ENCODE data around the gene BCAR1.
"Not testable (repeated sequence)": the region's sequence is repeated elsewhere in the genome, so short reads cannot be mapped to it uniquely, and the experiment has no call there.

BCAR1 gene

DNA sequence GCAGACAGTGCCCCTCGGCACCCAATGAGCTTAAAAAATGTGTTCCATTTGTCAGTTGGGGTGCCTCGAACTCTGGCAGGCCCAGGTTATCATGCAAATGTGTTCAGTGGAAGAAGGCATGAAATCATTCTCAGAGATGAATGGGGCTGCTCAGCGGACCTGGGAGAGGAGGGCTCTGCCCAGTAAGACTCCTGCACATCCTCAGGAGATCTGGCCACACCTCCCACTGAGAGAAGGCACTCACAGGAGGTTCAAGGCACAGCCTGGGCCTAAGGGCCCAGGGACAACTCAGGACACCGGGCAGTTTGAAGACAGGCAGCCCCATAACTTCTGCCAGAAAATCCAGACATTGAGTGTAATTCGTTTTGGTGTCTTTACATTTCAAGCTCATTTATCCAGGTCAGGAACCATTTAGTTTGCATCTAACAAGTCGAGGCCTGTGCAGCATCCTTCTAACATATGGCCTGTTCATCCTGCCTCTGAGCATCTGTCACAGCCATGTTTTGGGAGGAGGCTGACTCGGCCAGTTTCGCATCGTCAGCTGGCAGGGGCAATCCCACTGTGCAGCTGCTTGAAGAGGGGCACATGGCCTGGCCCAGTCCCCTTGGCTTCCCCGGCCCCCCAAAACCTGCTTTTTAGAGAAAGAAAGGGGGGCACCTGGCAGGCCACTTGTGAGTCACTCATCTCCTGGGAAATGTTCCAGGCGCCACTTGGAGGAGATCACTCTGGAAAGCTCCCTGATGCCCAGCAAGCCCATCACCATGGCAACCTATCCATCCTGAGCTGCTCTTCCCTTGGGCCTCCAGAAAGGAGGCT is 31.2 kb upstream of the BCAR1 start:
- Histone ChIP-seq H4K91ac (ENCODE audit: low read depth, low read length) (no peak overlapping the region), H3K9ac (ENCODE audit: low read length) (no peak overlapping the region), H3K79me2 (ENCODE audit: control insufficient read depth, insufficient read depth, low read length, poor library complexity) (no peaks in the 10 kb centered on the region), H2BK5ac (ENCODE audit: low read depth, low read length, poor library complexity) (no peak overlapping the region), H3K23ac (ENCODE audit: low read length) (no peak overlapping the region), H4K12ac (ENCODE audit: low read depth, low read length) (no peak overlapping the region), H3K4me3 (ENCODE audit: low read depth, low read length) (no peak overlapping the region), H3K79me1 (ENCODE audit: low read length) (no peaks in the 10 kb centered on the region), H3K36me3 (ENCODE audit: control insufficient read depth in 1 of 2, insufficient read depth in 2 of 2, low read length in 2 of 2) (peaks cover 0 to 1% of the 10 kb centered on the region in 2 experiments), H3K27ac (ENCODE audit: low read depth, low read length) (no peak overlapping the region), H2AFZ (ENCODE audit: insufficient read depth, low read length, poor library complexity) (no peak overlapping the region), H3K4me1 (ENCODE audit: control insufficient read depth in 1 of 2, insufficient read depth in 2 of 2, low read length in 2 of 2) (peaks cover 0 to 2% of the 10 kb centered on the region in 2 experiments), H3K14ac (ENCODE audit: low read length) (no peak overlapping the region), H2BK120ac (ENCODE audit: insufficient read depth, low read length, poor library complexity) (no peak overlapping the region), H3K4me2 (ENCODE audit: low read length) (no peak overlapping the region), H3K4ac (ENCODE audit: low read depth, low read length) (no peak overlapping the region), H2BK12ac (ENCODE audit: low read length) (no peak overlapping the region), H3K9me3 (ENCODE audit: insufficient read depth, low read depth, low read length) (no peaks in the 10 kb centered on the region), H4K8ac (ENCODE audit: low read depth, low read length) (no peak overlapping the region), H2AK5ac (ENCODE audit: low read length) (no peak overlapping the region), H3K18ac (ENCODE audit: low read length) (no peak overlapping the region), H3K27me3 (ENCODE audit: insufficient read depth, low read length) (no peaks in the 10 kb centered on the region)
- WGBS (ENCODE audit: extremely low coverage, insufficient coverage, insufficient read length), result no CpG with 5 or more reads among the region's 11 CpGs
- no peak for DNase-seq

DNA sequence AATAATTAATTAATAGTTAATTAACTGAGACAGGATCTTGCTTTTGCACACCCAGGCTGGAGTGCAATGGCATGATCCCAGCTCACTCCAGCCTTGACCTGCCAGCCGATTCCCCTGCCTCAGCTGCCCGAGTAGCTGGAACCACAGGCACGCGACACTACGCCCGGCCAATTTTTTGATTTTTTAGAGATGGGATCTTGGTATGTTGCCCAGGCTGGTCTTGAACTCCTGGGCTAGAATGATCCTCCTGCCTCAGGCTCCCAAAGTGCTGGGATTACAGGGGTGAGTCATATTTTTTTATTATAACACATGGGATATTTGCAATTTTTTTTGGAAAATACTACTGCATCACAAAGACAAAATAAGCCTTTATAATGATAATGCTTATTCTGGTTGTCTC is 30.4 kb upstream of the BCAR1 start:
- Histone ChIP-seq H3K27me3 (ENCODE audit: insufficient read depth, low read length) (no peaks in the 10 kb centered on the region), H3K36me3 (ENCODE audit: control insufficient read depth in 1 of 2, insufficient read depth in 2 of 2, low read length in 2 of 2) (peaks cover 0 to 1% of the 10 kb centered on the region in 2 experiments), H3K23ac (ENCODE audit: low read length) (no peak overlapping the region), H3K4ac (ENCODE audit: low read depth, low read length) (no peak overlapping the region), H4K12ac (ENCODE audit: low read depth, low read length) (no peak overlapping the region), H3K4me3 (ENCODE audit: low read depth, low read length) (no peak overlapping the region), H2BK12ac (ENCODE audit: low read length) (no peak overlapping the region), H3K4me2 (ENCODE audit: low read length) (no peak overlapping the region), H3K27ac (ENCODE audit: low read depth, low read length) (no peak overlapping the region), H3K4me1 (ENCODE audit: control insufficient read depth in 1 of 2, insufficient read depth in 2 of 2, low read length in 2 of 2) (peaks cover 0 to 2% of the 10 kb centered on the region in 2 experiments), H3K9ac (ENCODE audit: low read length) (no peak overlapping the region), H3K79me2 (ENCODE audit: control insufficient read depth, insufficient read depth, low read length, poor library complexity) (no peaks in the 10 kb centered on the region), H3K9me3 (ENCODE audit: insufficient read depth, low read depth, low read length) (no peaks in the 10 kb centered on the region), H2AFZ (ENCODE audit: insufficient read depth, low read length, poor library complexity) (no peak overlapping the region), H4K91ac (ENCODE audit: low read depth, low read length) (no peak overlapping the region), H3K18ac (ENCODE audit: low read length) (no peak overlapping the region), H2BK120ac (ENCODE audit: insufficient read depth, low read length, poor library complexity) (no peak overlapping the region), H2BK5ac (ENCODE audit: low read depth, low read length, poor library complexity) (no peak overlapping the region), H4K8ac (ENCODE audit: low read depth, low read length) (no peak overlapping the region), H2AK5ac (ENCODE audit: low read length) (no peak overlapping the region), H3K14ac (ENCODE audit: low read length) (no peak overlapping the region), H3K79me1 (ENCODE audit: low read length) (no peaks in the 10 kb centered on the region)
- DNase-seq, result peak in 1 of 2 donors; percentile 37
- WGBS (ENCODE audit: extremely low coverage, insufficient coverage, insufficient read length), result no CpG with 5 or more reads among the region's 6 CpGs

DNA sequence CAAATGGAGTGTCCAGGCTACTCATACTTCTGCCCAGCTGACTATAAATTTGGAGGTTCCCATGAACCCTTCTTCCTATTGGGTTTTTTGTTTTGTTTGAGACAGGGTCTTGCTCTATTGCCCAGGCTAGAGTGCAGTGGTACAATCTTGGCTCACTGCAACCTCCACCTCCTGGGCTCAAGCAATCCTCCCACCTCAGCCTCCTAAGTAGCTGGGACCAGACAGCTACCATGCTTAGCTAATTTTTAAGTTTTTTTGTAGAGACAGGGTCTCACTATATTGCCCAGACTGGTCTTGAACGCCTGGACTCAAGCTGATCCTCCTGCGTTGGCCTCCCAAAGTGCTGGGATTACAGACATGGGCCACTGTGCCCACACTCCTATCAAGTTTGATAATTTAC is 29.6 kb upstream of the BCAR1 start:
- not testable (repeated sequence) for H3K79me2 ChIP-seq (ENCODE audit: control insufficient read depth, insufficient read depth, low read length, poor library complexity); H4K8ac ChIP-seq (ENCODE audit: low read depth, low read length); H3K9me3 ChIP-seq (ENCODE audit: insufficient read depth, low read depth, low read length); DNase-seq; H3K4me3 ChIP-seq (ENCODE audit: low read depth, low read length); H2BK5ac ChIP-seq (ENCODE audit: low read depth, low read length, poor library complexity); H3K14ac ChIP-seq (ENCODE audit: low read length); H3K4me1 ChIP-seq (ENCODE audit: control insufficient read depth in 1 of 2, insufficient read depth in 2 of 2, low read length in 2 of 2); H4K12ac ChIP-seq (ENCODE audit: low read depth, low read length); H3K79me1 ChIP-seq (ENCODE audit: low read length); H3K18ac ChIP-seq (ENCODE audit: low read length); H2AK5ac ChIP-seq (ENCODE audit: low read length); H2BK120ac ChIP-seq (ENCODE audit: insufficient read depth, low read length, poor library complexity); H3K23ac ChIP-seq (ENCODE audit: low read length); H3K4ac ChIP-seq (ENCODE audit: low read depth, low read length); H4K91ac ChIP-seq (ENCODE audit: low read depth, low read length); H3K27ac ChIP-seq (ENCODE audit: low read depth, low read length); H3K9ac ChIP-seq (ENCODE audit: low read length); H3K4me2 ChIP-seq (ENCODE audit: low read length); H3K36me3 ChIP-seq (ENCODE audit: control insufficient read depth in 1 of 2, insufficient read depth in 2 of 2, low read length in 2 of 2); H2AFZ ChIP-seq (ENCODE audit: insufficient read depth, low read length, poor library complexity); H3K27me3 ChIP-seq (ENCODE audit: insufficient read depth, low read length); H2BK12ac ChIP-seq (ENCODE audit: low read length)
- WGBS (ENCODE audit: extremely low coverage, insufficient coverage, insufficient read length), result no CpG with 5 or more reads among the region's 2 CpGs

DNA sequence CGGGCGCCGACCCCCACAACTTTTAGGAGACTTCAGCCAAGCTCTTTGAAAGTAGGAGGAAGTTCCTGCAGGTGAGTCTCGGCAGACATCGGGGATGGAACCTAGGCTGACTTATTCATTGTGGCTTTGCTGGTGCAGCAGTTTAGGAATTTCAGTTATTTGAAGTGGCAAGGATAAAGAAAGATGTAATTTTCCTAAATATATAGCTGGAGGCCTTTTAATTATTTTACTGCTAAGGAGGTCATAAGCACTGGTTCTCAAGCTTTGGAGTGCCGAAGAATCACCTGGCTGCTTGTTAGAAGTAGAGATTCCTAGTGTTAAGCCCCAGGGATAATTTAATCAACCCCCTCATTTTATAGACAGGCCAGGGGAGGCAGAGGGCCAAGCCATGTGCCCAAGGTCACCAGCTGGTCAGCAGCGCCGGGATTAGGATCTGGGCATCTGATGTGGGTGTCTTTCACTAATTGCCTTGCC is 28.9 kb upstream of the BCAR1 start:
- no peaks in the 10 kb centered on the region for H3K79me1 ChIP-seq (ENCODE audit: low read length)
- H3K27ac ChIP-seq (ENCODE audit: low read depth, low read length), result no peak overlapping the region
- no peak overlapping the region for H4K8ac ChIP-seq (ENCODE audit: low read depth, low read length)
- H2AFZ ChIP-seq (ENCODE audit: insufficient read depth, low read length, poor library complexity), result no peak overlapping the region
- H3K14ac ChIP-seq (ENCODE audit: low read length), result no peak overlapping the region
- no peak overlapping the region for H4K12ac ChIP-seq (ENCODE audit: low read depth, low read length)
- H3K27me3 ChIP-seq (ENCODE audit: insufficient read depth, low read length), result no peaks in the 10 kb centered on the region
- H3K4ac ChIP-seq (ENCODE audit: low read depth, low read length), result no peak overlapping the region
- H3K4me1 ChIP-seq (ENCODE audit: control insufficient read depth in 1 of 2, insufficient read depth in 2 of 2, low read length in 2 of 2), result peaks cover 0 to 2% of the 10 kb centered on the region in 2 experiments
- no peaks in the 10 kb centered on the region for H3K9me3 ChIP-seq (ENCODE audit: insufficient read depth, low read depth, low read length)
- peak in 1 of 2 donors; percentile 24 for DNase-seq
- H2BK5ac ChIP-seq (ENCODE audit: low read depth, low read length, poor library complexity), result no peak overlapping the region
- no peak overlapping the region for H4K91ac ChIP-seq (ENCODE audit: low read depth, low read length)
- no peaks in the 10 kb centered on the region for H3K79me2 ChIP-seq (ENCODE audit: control insufficient read depth, insufficient read depth, low read length, poor library complexity)
- H3K4me3 ChIP-seq (ENCODE audit: low read depth, low read length), result no peak overlapping the region
- peaks cover 0 to 1% of the 10 kb centered on the region in 2 experiments for H3K36me3 ChIP-seq (ENCODE audit: control insufficient read depth in 1 of 2, insufficient read depth in 2 of 2, low read length in 2 of 2)
- no peak overlapping the region for H2AK5ac ChIP-seq (ENCODE audit: low read length)
- no peak overlapping the region for H3K18ac ChIP-seq (ENCODE audit: low read length)
- H2BK12ac ChIP-seq (ENCODE audit: low read length), result no peak overlapping the region
- H2BK120ac ChIP-seq (ENCODE audit: insufficient read depth, low read length, poor library complexity), result no peak overlapping the region
- no peak overlapping the region for H3K9ac ChIP-seq (ENCODE audit: low read length)
- H3K4me2 ChIP-seq (ENCODE audit: low read length), result no peak overlapping the region
- no CpG with 5 or more reads among the region's 8 CpGs for WGBS (ENCODE audit: extremely low coverage, insufficient coverage, insufficient read length)
- H3K23ac ChIP-seq (ENCODE audit: low read length), result no peak overlapping the region
